ENCODE measurements around the gene NANOS1. TPM values are rescaled to one million over a fixed set of nuclear protein-coding genes. Genes with fewer than 3 reads are reported as not detected.

NANOS1 gene
- total RNA-seq, 1 experiment from 2014 or later = 18.0 TPM

DNA sequence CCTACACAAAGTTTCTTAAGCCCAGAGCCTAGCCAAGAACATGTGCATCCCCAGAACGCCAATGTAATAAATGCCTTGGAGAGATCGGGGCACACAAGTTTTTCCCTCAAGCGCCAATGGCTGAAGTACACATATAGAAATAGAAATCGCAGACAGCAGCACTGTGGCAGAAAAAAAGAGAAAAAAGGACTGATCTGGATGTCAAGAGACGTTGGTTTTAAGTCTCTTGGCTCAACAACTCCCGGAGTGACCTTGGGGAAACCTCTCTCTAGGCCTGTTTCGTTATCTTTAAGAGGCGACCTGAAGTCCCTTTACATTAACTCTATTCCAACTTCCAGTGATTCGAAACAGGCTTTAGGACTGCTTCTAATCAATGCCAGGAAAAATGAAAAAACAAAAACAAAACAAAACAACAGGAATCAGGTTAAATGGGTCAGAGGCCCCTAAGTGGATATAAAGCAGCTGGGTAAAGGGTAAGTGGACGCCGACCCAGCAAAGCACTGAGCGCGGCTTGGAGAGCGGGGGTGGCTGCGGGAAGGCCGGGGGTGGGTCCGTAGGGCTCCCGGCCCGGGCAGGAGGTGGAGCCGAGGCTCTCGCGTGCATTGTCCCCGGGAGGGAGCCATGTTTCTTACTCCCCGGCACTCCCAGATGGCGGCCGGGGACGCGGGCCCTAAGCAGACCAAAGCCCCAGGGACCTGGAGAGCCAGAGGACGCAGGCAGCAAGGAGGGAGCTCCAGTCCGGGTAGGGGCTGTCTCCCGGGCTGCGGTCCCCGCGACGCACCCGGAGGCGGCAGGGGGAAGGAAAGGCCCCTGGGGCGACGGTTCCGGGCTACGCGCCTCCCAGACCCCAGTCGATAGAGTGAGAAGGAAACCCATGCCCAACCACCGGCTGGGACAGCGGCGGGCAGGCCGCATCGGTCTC is 50.3 kb downstream of the NANOS1 start:
- H3K4me1 ChIP-seq (ENCODE audit: control insufficient read depth, insufficient read depth, low read length) = peaks cover 25% of the 10 kb centered on the region
- BruUV-seq (replicated peaks) = no TSS peak
- no peaks in the 10 kb centered on the region for H3K27me3 ChIP-seq (ENCODE audit: control insufficient read depth, insufficient read depth, low read length)
- peak overlapping the region; percentile 98 for H3K27ac ChIP-seq (ENCODE audit: low read length)
- TF ChIP-seq SIN3A (IDR thresholded peaks at IDR 0.05; ENCODE audit: borderline replicate concordance, insufficient read depth, low read depth, low read length) = peak; percentile 62; the same call in 1 of the 2 replicates
- TF ChIP-seq, protein P1, sequence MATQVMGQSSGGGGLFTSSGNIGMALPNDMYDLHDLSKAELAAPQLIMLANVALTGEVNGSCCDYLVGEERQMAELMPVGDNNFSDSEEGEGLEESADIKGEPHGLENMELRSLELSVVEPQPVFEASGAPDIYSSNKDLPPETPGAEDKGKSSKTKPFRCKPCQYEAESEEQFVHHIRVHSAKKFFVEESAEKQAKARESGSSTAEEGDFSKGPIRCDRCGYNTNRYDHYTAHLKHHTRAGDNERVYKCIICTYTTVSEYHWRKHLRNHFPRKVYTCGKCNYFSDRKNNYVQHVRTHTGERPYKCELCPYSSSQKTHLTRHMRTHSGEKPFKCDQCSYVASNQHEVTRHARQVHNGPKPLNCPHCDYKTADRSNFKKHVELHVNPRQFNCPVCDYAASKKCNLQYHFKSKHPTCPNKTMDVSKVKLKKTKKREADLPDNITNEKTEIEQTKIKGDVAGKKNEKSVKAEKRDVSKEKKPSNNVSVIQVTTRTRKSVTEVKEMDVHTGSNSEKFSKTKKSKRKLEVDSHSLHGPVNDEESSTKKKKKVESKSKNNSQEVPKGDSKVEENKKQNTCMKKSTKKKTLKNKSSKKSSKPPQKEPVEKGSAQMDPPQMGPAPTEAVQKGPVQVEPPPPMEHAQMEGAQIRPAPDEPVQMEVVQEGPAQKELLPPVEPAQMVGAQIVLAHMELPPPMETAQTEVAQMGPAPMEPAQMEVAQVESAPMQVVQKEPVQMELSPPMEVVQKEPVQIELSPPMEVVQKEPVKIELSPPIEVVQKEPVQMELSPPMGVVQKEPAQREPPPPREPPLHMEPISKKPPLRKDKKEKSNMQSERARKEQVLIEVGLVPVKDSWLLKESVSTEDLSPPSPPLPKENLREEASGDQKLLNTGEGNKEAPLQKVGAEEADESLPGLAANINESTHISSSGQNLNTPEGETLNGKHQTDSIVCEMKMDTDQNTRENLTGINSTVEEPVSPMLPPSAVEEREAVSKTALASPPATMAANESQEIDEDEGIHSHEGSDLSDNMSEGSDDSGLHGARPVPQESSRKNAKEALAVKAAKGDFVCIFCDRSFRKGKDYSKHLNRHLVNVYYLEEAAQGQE (IDR thresholded peaks at IDR 0.05; ENCODE audit: insufficient read depth in 1 of 2, low read depth in 2 of 2, low read length in 1 of 2) = no peak
- in situ Hi-C loops (cut with HindIII; ENCODE audit: low pct_unique_long_range_greater_than_20kb, low sequenced_read_pairs) = no loop called here
- no peaks in the 10 kb centered on the region for H3K9me3 ChIP-seq (ENCODE audit: control insufficient read depth, insufficient read depth, low read depth, low read length)
- ATAC-seq = peak; percentile 85
- H3K36me3 ChIP-seq (ENCODE audit: control insufficient read depth, insufficient read depth, low read length) = peaks cover 16% of the 10 kb centered on the region
- ChIA-PET POLR2A (interaction anchor here (0.7 kb wide), 1 partner anchor 16 kb away, joined by 4 read pairs; no protein-coding TSS in a partner anchor), CTCF (no interaction called here)
- intact Hi-C loops (cut with micrococcal nuclease; ENCODE audit: unreplicated experiment) = no loop called here
- DNase-seq (ENCODE audit: low read depth, low spot score) = no peak
- peak overlapping the region; percentile 92 to 96 for H3K4me3 ChIP-seq (ENCODE audit: low read depth in 2 of 2, low read length in 2 of 2)

DNA sequence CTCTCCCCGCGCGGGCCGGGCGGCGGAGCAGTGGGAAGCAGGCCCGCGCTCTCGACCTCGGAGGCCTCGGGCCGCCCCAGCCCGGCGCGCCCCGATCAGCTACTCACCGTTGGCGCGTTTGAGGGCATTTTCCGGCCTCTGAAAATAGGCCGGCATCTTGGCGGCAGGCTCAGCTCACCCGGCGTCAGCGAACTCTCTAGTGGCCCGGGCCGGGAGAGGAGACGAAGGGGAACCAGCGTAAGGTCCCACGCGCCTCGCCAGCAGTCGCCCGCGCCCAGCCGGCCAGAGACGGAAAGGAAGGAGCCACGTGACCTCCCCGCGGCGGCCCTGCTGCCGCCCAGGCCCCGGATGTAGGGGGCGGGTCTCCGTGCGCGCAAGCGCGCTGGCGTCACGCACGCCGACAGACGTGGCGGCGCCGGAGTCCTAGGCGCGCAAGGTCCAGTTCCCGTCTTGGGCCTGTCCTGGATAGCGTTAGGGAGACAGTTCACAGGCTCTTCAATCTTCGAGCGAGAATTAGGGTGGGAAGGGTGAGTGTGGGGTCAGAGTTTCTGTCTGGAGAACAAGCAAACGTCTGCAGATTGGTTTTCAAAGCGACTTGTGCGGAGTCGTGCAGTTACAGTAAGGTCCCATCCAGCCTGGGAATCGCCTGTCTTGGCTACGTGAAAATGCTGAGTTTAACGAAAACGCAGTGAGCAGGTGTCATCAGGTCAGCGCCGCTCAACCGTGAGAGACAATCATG is 51.2 kb downstream of the NANOS1 start, which contains the start of gene EIF3A:
Gene EIF3A (minus strand): TSS at position 297 of the 739 bp plus-strand sequence. CDS start 141 bp downstream, at position 156.
- Histone ChIP-seq H3K9me3 (ENCODE audit: control insufficient read depth, insufficient read depth, low read depth, low read length) (no peaks in the 10 kb centered on the region), H3K4me1 (ENCODE audit: control insufficient read depth, insufficient read depth, low read length) (peaks cover 22% of the 10 kb centered on the region), H3K4me3 (ENCODE audit: low read depth in 2 of 2, low read length in 2 of 2) (peak within 1 kb of the TSS; percentile 92 to 96), H3K36me3 (ENCODE audit: control insufficient read depth, insufficient read depth, low read length) (peaks cover 16% of the 10 kb centered on the region), H3K27ac (ENCODE audit: low read length) (peak within 1 kb of the TSS; percentile 98), H3K27me3 (ENCODE audit: control insufficient read depth, insufficient read depth, low read length) (no peaks in the 10 kb centered on the region)
- DNase-seq (ENCODE audit: low read depth, low spot score) (peak; percentile 84), ATAC-seq (peak; percentile 94)
- BruUV-seq (replicated peaks) = no TSS peak
- ChIA-PET CTCF (no interaction called here), POLR2A (interaction anchor here (0.6 kb wide), 1 partner anchor 407 kb away, joined by 5 read pairs; no protein-coding TSS in a partner anchor)
- peak; percentile 59; the same call in 1 of the 2 replicates for TF ChIP-seq SIN3A (IDR thresholded peaks at IDR 0.05; ENCODE audit: borderline replicate concordance, insufficient read depth, low read depth, low read length)
- peak; percentile 99 for TF ChIP-seq POLR2AphosphoS5 (IDR thresholded peaks at IDR 0.05; ENCODE audit: low read depth, low read length)
- TF ChIP-seq, protein P1 (IDR thresholded peaks at IDR 0.05; ENCODE audit: insufficient read depth in 1 of 2, low read depth in 2 of 2, low read length in 1 of 2) = peak; percentile 11 to 65; a peak in 1 of 4 replicates
- TF ChIP-seq, protein P2, sequence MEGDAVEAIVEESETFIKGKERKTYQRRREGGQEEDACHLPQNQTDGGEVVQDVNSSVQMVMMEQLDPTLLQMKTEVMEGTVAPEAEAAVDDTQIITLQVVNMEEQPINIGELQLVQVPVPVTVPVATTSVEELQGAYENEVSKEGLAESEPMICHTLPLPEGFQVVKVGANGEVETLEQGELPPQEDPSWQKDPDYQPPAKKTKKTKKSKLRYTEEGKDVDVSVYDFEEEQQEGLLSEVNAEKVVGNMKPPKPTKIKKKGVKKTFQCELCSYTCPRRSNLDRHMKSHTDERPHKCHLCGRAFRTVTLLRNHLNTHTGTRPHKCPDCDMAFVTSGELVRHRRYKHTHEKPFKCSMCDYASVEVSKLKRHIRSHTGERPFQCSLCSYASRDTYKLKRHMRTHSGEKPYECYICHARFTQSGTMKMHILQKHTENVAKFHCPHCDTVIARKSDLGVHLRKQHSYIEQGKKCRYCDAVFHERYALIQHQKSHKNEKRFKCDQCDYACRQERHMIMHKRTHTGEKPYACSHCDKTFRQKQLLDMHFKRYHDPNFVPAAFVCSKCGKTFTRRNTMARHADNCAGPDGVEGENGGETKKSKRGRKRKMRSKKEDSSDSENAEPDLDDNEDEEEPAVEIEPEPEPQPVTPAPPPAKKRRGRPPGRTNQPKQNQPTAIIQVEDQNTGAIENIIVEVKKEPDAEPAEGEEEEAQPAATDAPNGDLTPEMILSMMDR (IDR thresholded peaks at IDR 0.05) = no peak
- TF ChIP-seq TCF7L2 (IDR thresholded peaks at IDR 0.05; ENCODE audit: low read depth, low read length) = peak; percentile 26; the same call in 1 of the 2 replicates
- intact Hi-C loops (cut with micrococcal nuclease; ENCODE audit: unreplicated experiment) (no loop called here), in situ Hi-C loops (cut with HindIII; ENCODE audit: low pct_unique_long_range_greater_than_20kb, low sequenced_read_pairs) (no loop called here)
